A549 (cell line): Measurements from ENCODE around the gene PPP1R7. TPM values are rescaled to one million over a fixed set of nuclear protein-coding genes. Genes with fewer than 3 reads are reported as not detected.

ENCODE experiments used
- ATAC-seq, 2 experiments: fragments of 200-7000 bp in 1 of 2; fragments of >200 bp in 1 of 2; cut with Nextera tagmentation in 1 of 2; cut with Tn5 transposase in 1 of 2; 3 replicates each; pipeline versions ENCODE4 v1.8.0 to v1.9.1; 2018 to 2020; ENCODE audit warnings: mild to moderate bottlenecking in 1 of 2, moderate library complexity in 1 of 2
- CTCF ChIA-PET: fragments of 300-600 bp; sonication (Branson Sonifier 250); formaldehyde crosslinking; extraction: SDS; loops from one replicate; lab custom pipeline; 2021; ENCODE audit warnings: antibody characterized with exemption, inconsistent platforms; lab: Yijun Ruan, JAX
- POLR2A ChIA-PET: fragments of 350-600 bp; formaldehyde crosslinking; extraction: SDS; loops from one replicate; lab custom pipeline; 2021; ENCODE audit warnings: antibody characterized with exemption, inconsistent platforms; lab: Yijun Ruan, JAX
- DNase-seq, 2 experiments: peaks; one replicate each; pipeline versions ENCODE4 v3.0.0 to v3.0.0-alpha.2; 2011 to 2016; ENCODE audit warnings: low read depth in 1 of 2, low spot score in 1 of 2
- FAIRE-seq: peaks from 2 replicates; lab custom pipeline; 2011; peaks lifted over from hg19 to GRCh38; lab: Jason Lieb, UNC
- H3K27ac ChIP-seq, 2 experiments: fragments of >200 bp; sonication (Bioruptor Twin); formaldehyde crosslinking; 3 replicates each; pipeline ENCODE4 v1.5.1; 2016 to 2017
- H3K4me1 ChIP-seq: fragments of >200 bp; sonication (Bioruptor Twin); formaldehyde crosslinking; 3 replicates; pipeline ENCODE4 v1.6.1; 2016
- H3K4me2 ChIP-seq: fragments of >200 bp; sonication (Bioruptor Twin); formaldehyde crosslinking; 3 replicates; pipeline ENCODE4 v1.6.1; 2016
- H3K4me3 ChIP-seq: fragments of >200 bp; sonication (Bioruptor Twin); formaldehyde crosslinking; 3 replicates; pipeline ENCODE4 v1.5.1; 2016
- H3K9me3 ChIP-seq: fragments of >200 bp; sonication (Bioruptor Twin); formaldehyde crosslinking; 3 replicates; pipeline ENCODE4 v1.6.1; 2016
- BHLHE40 ChIP-seq: IDR thresholded peaks from 2 replicates; pipeline ENCODE4 v1.6.1; 2012; ENCODE audit warnings: low read depth, low read length, inconsistent platforms
- CBX2 ChIP-seq: fragments of 200-600 bp; sonication (generic); IDR thresholded peaks from 2 replicates; pipeline ENCODE4 v1.6.1; 2016; ENCODE audit warnings: low read depth, mild to moderate bottlenecking, borderline replicate concordance
- CHD4 ChIP-seq: fragments of 200-600 bp; sonication (generic); IDR thresholded peaks from 2 replicates; pipeline ENCODE4 v1.6.1; 2016; ENCODE audit warnings: antibody characterized with exemption, mild to moderate bottlenecking, borderline replicate concordance
- EHF ChIP-seq: fragments of 250-450 bp; sonication (Bioruptor Pico); IDR thresholded peaks from 2 replicates; pipeline ENCODE4 v1.5.0; 2020; ENCODE audit warnings: mild to moderate bottlenecking
- EP300 ChIP-seq, 2 experiments: fragments of >200 bp; sonication (Bioruptor Twin); formaldehyde crosslinking; IDR thresholded peaks; 2 replicates in 1 of 2; 3 replicates in 1 of 2; pipeline ENCODE4 v1.6.1; 2016 to 2017
- FOSL2 ChIP-seq, 2 experiments: fragments of 450-650 bp in 1 of 2; fragments of >200 bp in 1 of 2; sonication (Bioruptor Twin) in 1 of 2; formaldehyde crosslinking; IDR thresholded peaks; 2 replicates each; pipeline versions ENCODE4 v1.5.0 to v1.6.1; 2016 to 2020; ENCODE audit warnings: mild to moderate bottlenecking in 1 of 2, moderate library complexity in 1 of 2
- HOXA7 ChIP-seq: fragments of 250-450 bp; sonication (Bioruptor Pico); IDR thresholded peaks from 2 replicates; pipeline ENCODE4 v1.5.0; 2020; ENCODE audit warnings: mild to moderate bottlenecking, moderate library complexity
- JUN ChIP-seq, 2 experiments: fragments of >200 bp; sonication (Bioruptor Twin); formaldehyde crosslinking; IDR thresholded peaks; 2 replicates in 1 of 2; 3 replicates in 1 of 2; pipeline ENCODE4 v1.6.1; 2016 to 2017
- KDM1A ChIP-seq: fragments of 200-600 bp; sonication (generic); IDR thresholded peaks from 2 replicates; pipeline ENCODE4 v1.6.1; 2016; ENCODE audit warnings: low read depth, mild to moderate bottlenecking
- MAZ ChIP-seq: fragments of 150-350 bp; IDR thresholded peaks from 2 replicates; pipeline ENCODE4 v1.6.1; 2014; ENCODE audit warnings: antibody characterized with exemption, low read depth, low read length, borderline replicate concordance
- RARB ChIP-seq: fragments of 250-450 bp; sonication (Bioruptor Pico); IDR thresholded peaks from 2 replicates; pipeline ENCODE4 v1.8.0; 2021; ENCODE audit warnings: mild to moderate bottlenecking, moderate library complexity
- RFX5 ChIP-seq: fragments of 450-650 bp; IDR thresholded peaks from 2 replicates; pipeline ENCODE4 v1.7.1; 2014; ENCODE audit warnings: antibody characterized with exemption, mild to moderate bottlenecking, moderate library complexity
- SMC3 ChIP-seq: fragments of >200 bp; sonication (Bioruptor Twin); formaldehyde crosslinking; IDR thresholded peaks from 3 replicates; pipeline ENCODE4 v1.6.1; 2018; ENCODE audit warnings: inconsistent platforms
- SREBF2 ChIP-seq: fragments of 450-650 bp; IDR thresholded peaks from 2 replicates; pipeline ENCODE4 v1.6.1; 2014; ENCODE audit warnings: mild to moderate bottlenecking, moderate library complexity
- WGBS: methylation state at CpG from one replicate; pipeline ENCODE4 v1.1.6; 2017; ENCODE audit errors: missing lambda C conversion rate; 5-methylcytosine and 5-hydroxymethylcytosine counted together
- polyA plus RNA-seq, 4 experiments: library from polyadenylated mRNA; depleted of rRNA in 3 of 4; stranded (reverse); fragments of >200 nt; fragmentation: RNase III in 1 of 4; extraction: RNeasy Plus Mini Kit Qiagen cat#74134 plus additional on column Dnase treatment in 1 of 4; gene quantifications; 2 replicates in 3 of 4; 3 replicates in 1 of 4; pipeline ENCODE4 v1.2.3, GENCODE V29; 2011 to 2017
- TF ChIP-seq, protein P1 (sequence below): fragments of 450-650 bp; IDR thresholded peaks from 2 replicates; pipeline ENCODE4 v1.6.1; 2014; ENCODE audit warnings: antibody characterized with exemption
- TF ChIP-seq, protein P2 (sequence below): IDR thresholded peaks from 2 replicates; pipeline ENCODE4 v1.6.1; 2012; ENCODE audit warnings: low read depth, borderline replicate concordance
- TF ChIP-seq, protein P3 (sequence below): fragments of 250-450 bp; sonication (Bioruptor Pico); IDR thresholded peaks from 2 replicates; pipeline ENCODE4 v1.5.0; 2020; ENCODE audit warnings: low read depth, mild to moderate bottlenecking, moderate library complexity
- TF ChIP-seq, protein P4 (sequence below): fragments of >200 bp; sonication (Bioruptor Twin); formaldehyde crosslinking; IDR thresholded peaks from 3 replicates; pipeline ENCODE4 v1.6.1; 2016
- TF ChIP-seq, protein P5 (sequence below): fragments of 150-350 bp; IDR thresholded peaks from 2 replicates; pipeline ENCODE4 v1.6.1; 2014; ENCODE audit warnings: low read depth, mild to moderate bottlenecking, low read length
- TF ChIP-seq, protein P6 (sequence below): fragments of 200-600 bp; sonication (generic); IDR thresholded peaks from 2 replicates; pipeline ENCODE4 v1.6.1; 2016; ENCODE audit warnings: antibody characterized with exemption, mild to moderate bottlenecking, moderate library complexity

The PPP1R7 gene
- polyA plus RNA-seq, 2 of the 4 experiments (the other 2 are of a cell fraction) = 76.4 to 124 TPM

DNA sequence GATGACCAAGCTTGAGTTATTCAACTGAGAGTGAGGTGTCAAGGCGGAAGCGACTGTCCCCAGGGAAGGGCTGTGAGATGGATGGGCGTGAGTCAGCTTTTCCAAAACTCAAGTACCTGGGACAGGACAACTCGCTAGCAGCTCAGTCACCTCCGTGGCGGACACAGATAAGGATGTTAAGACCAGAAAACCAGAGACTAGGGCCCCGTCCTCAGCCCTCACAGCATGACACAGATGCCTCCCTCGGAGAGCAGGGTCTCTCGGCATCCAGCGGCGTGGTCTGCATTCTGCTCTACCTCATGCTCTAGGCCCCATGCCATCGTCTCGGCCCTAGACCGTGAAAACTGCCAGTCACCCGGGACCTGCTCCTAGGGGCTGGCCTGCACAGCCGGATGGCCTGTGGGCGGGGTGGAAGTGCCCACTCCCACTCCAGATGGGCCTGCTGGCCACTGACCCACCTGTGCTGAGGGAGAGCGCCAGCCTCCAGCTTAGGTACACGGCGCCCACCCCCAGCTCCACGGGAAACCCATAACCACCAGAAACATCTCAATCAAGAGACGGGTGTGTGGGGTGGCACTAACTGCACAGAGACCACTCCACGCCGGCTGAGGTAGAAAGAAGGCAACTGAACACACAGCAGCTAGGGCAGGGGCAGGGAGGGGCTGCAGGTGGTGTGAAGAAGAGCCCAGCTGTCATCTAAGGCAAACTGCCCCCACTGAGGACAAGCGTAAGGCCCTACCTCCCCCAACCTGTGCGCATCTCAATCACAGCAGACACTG lies 78.0 kb downstream of the PPP1R7 start:
- ATAC-seq = no peak
- no peak for FAIRE-seq
- Histone ChIP-seq H3K27ac (no peak overlapping the region), H3K4me1 (no peaks in the 10 kb centered on the region), H3K4me3 (no peak overlapping the region), H3K4me2 (no peak overlapping the region), H3K9me3 (no peaks in the 10 kb centered on the region)
- 92% methylated on average over 21 of the region's 26 CpGs for WGBS
- no peak for DNase-seq
- CTCF ChIA-PET = interaction anchor here (1.0 to 1.1 kb wide), 2 partner anchors 29 to 377 kb away, joined by 3 to 5 read pairs; no protein-coding TSS in a partner anchor
- TF ChIP-seq SREBF2 (no peak), FOSL2 (IDR thresholded peaks at IDR 0.05) (no peak), FOSL2 (CRISPR knock-in tag; IDR thresholded peaks at IDR 0.05) (no peak), EHF (no peak), SMC3 (no peak), HOXA7 (CRISPR knock-in tag) (no peak), EP300 (IDR thresholded peaks at IDR 0.05) (no peak), JUN (IDR thresholded peaks at IDR 0.05) (no peak), RARB (CRISPR knock-in tag) (no peak), CBX2 (no peak), CHD4 (no peak)
- TF ChIP-seq, protein P1, sequence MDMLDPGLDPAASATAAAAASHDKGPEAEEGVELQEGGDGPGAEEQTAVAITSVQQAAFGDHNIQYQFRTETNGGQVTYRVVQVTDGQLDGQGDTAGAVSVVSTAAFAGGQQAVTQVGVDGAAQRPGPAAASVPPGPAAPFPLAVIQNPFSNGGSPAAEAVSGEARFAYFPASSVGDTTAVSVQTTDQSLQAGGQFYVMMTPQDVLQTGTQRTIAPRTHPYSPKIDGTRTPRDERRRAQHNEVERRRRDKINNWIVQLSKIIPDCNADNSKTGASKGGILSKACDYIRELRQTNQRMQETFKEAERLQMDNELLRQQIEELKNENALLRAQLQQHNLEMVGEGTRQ = no peak
- TF ChIP-seq, protein P2, sequence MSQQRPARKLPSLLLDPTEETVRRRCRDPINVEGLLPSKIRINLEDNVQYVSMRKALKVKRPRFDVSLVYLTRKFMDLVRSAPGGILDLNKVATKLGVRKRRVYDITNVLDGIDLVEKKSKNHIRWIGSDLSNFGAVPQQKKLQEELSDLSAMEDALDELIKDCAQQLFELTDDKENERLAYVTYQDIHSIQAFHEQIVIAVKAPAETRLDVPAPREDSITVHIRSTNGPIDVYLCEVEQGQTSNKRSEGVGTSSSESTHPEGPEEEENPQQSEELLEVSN = no peak
- TF ChIP-seq, protein P3, sequence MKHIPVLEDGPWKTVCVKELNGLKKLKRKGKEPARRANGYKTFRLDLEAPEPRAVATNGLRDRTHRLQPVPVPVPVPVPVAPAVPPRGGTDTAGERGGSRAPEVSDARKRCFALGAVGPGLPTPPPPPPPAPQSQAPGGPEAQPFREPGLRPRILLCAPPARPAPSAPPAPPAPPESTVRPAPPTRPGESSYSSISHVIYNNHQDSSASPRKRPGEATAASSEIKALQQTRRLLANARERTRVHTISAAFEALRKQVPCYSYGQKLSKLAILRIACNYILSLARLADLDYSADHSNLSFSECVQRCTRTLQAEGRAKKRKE = no peak
- TF ChIP-seq, protein P4, sequence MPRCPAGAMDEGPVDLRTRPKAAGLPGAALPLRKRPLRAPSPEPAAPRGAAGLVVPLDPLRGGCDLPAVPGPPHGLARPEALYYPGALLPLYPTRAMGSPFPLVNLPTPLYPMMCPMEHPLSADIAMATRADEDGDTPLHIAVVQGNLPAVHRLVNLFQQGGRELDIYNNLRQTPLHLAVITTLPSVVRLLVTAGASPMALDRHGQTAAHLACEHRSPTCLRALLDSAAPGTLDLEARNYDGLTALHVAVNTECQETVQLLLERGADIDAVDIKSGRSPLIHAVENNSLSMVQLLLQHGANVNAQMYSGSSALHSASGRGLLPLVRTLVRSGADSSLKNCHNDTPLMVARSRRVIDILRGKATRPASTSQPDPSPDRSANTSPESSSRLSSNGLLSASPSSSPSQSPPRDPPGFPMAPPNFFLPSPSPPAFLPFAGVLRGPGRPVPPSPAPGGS = no peak
- TF ChIP-seq, protein P5, sequence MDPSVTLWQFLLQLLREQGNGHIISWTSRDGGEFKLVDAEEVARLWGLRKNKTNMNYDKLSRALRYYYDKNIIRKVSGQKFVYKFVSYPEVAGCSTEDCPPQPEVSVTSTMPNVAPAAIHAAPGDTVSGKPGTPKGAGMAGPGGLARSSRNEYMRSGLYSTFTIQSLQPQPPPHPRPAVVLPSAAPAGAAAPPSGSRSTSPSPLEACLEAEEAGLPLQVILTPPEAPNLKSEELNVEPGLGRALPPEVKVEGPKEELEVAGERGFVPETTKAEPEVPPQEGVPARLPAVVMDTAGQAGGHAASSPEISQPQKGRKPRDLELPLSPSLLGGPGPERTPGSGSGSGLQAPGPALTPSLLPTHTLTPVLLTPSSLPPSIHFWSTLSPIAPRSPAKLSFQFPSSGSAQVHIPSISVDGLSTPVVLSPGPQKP = no peak
- POLR2A ChIA-PET = no interaction called here

DNA sequence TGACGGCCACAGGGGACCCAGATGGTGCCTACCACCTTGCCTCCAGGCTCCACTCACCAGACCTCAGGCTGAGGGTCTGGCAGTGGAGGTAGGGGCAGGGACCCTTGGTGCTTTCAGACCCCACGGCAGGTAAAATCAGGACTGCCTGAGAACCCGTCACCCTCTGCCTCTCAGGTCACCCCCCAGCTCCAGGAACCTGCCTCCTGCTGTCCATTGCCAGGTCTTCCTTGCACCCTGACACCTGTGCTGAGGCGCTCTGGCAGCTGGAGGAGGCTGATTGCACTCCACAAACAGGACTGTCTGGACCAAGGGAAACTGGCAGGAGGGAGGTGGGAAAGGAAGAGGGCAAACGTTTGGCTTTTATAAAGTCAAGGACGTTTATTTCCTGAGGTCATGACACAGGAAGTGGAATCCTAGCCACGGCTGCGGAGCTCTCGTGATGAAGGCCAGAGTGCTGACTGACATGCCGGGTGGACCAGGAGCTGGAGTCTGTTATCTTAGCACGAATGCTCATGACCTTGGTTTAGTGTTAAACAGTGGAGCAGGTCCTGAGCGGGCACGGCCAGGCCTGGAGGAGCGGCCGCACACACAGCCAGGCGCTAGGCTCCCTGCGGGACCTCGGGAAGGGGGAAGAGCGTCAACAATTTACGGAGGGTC lies 78.7 kb downstream of the PPP1R7 start:
- ChIA-PET CTCF (interaction anchor here (1.1 kb wide), 1 partner anchor 378 kb away, joined by 5 read pairs; no protein-coding TSS in a partner anchor), POLR2A (no interaction called here)
- H3K4me2 ChIP-seq = no peak overlapping the region
- H3K27ac ChIP-seq = no peak overlapping the region
- FAIRE-seq = no peak
- DNase-seq = no peak
- no peaks in the 10 kb centered on the region for H3K4me1 ChIP-seq
- H3K4me3 ChIP-seq = no peak overlapping the region
- 82% methylated on average over 20 of the region's 20 CpGs for WGBS
- H3K9me3 ChIP-seq = no peaks in the 10 kb centered on the region
- no peak for ATAC-seq
- TF ChIP-seq RFX5 = no peak
- TF ChIP-seq, protein P6, sequence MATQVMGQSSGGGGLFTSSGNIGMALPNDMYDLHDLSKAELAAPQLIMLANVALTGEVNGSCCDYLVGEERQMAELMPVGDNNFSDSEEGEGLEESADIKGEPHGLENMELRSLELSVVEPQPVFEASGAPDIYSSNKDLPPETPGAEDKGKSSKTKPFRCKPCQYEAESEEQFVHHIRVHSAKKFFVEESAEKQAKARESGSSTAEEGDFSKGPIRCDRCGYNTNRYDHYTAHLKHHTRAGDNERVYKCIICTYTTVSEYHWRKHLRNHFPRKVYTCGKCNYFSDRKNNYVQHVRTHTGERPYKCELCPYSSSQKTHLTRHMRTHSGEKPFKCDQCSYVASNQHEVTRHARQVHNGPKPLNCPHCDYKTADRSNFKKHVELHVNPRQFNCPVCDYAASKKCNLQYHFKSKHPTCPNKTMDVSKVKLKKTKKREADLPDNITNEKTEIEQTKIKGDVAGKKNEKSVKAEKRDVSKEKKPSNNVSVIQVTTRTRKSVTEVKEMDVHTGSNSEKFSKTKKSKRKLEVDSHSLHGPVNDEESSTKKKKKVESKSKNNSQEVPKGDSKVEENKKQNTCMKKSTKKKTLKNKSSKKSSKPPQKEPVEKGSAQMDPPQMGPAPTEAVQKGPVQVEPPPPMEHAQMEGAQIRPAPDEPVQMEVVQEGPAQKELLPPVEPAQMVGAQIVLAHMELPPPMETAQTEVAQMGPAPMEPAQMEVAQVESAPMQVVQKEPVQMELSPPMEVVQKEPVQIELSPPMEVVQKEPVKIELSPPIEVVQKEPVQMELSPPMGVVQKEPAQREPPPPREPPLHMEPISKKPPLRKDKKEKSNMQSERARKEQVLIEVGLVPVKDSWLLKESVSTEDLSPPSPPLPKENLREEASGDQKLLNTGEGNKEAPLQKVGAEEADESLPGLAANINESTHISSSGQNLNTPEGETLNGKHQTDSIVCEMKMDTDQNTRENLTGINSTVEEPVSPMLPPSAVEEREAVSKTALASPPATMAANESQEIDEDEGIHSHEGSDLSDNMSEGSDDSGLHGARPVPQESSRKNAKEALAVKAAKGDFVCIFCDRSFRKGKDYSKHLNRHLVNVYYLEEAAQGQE = no peak
- no peak for TF ChIP-seq CBX2
- TF ChIP-seq BHLHE40 = no peak
- TF ChIP-seq, protein P3 = no peak
- TF ChIP-seq, protein P5 = no peak
- TF ChIP-seq, protein P4 = no peak
- no peak for TF ChIP-seq KDM1A
- TF ChIP-seq MAZ = no peak
- no peak for TF ChIP-seq CHD4
